Aorta (tissue), 5 donors: ENCODE data around the gene FOCAD. TPM values are rescaled to one million over a fixed set of nuclear protein-coding genes. Genes with fewer than 3 reads are reported as not detected.
"Not testable (repeated sequence)": the region's sequence is repeated elsewhere in the genome, so short reads cannot be mapped to it uniquely, and the experiment has no call there.

Experiments
- ATAC-seq: fragments of 200-7000 bp; cut with Tn5 transposase; one replicate; pipeline ENCODE4 v1.9.1; 2022; ENCODE audit warnings: moderate library complexity; ENCODE audit not compliant: low FRiP score
- DNase-seq, 2 donors: peaks; one replicate each; pipeline ENCODE4 v3.0.0-alpha.2; 2020
- H3K27ac ChIP-seq, 2 donors: one replicate each; pipeline ENCODE4 v1.5.1; 2013; ENCODE audit warnings: low read length in 2 of 2, mild to moderate bottlenecking in 2 of 2, moderate library complexity in 2 of 2, control low read depth in 1 of 2, inconsistent platforms in 1 of 2, low read depth in 1 of 2
- H3K27me3 ChIP-seq, 2 donors: one replicate each; pipeline ENCODE4 v1.6.1; 2013; ENCODE audit warnings: control low read depth in 1 of 2, low read length in 1 of 2, mild to moderate bottlenecking in 1 of 2, moderate library complexity in 1 of 2; ENCODE audit not compliant: insufficient read depth in 2 of 2, control insufficient read depth in 1 of 2
- H3K36me3 ChIP-seq, 2 donors: one replicate each; pipeline ENCODE4 v1.6.1; 2013; ENCODE audit warnings: control low read depth in 1 of 2, low read length in 1 of 2, mild to moderate bottlenecking in 1 of 2; ENCODE audit not compliant: insufficient read depth in 2 of 2, control insufficient read depth in 1 of 2
- H3K4me1 ChIP-seq, 2 donors: one replicate each; pipeline ENCODE4 v1.6.1; 2013; ENCODE audit warnings: low read length in 2 of 2, control low read depth in 1 of 2, mild to moderate bottlenecking in 1 of 2, moderate library complexity in 1 of 2; ENCODE audit not compliant: insufficient read depth in 2 of 2, control insufficient read depth in 1 of 2
- H3K4me3 ChIP-seq, 2 donors: one replicate each; pipeline ENCODE4 v1.5.1; 2013; ENCODE audit warnings: low read length in 2 of 2, control low read depth in 1 of 2, mild to moderate bottlenecking in 1 of 2
- H3K9me3 ChIP-seq: one replicate; pipeline ENCODE4 v1.6.1; 2013; ENCODE audit warnings: mild to moderate bottlenecking, low read length; ENCODE audit not compliant: control insufficient read depth
- WGBS, 2 donors: extraction: QIAGEN DNeasy Blood & Tissue Kit; methylation state at CpG; one replicate each; pipeline ENCODE4 v1.1.7; 2013; 5-methylcytosine and 5-hydroxymethylcytosine counted together
- intact Hi-C, 2 donors: fragments of 100-400 bp; cut with DNase I; formaldehyde crosslinking; loops; one replicate each; pipeline versions ENCODE4 v1.14.2 to v1.15.0; 2022
- polyA plus RNA-seq, 2 donors: library from polyadenylated mRNA; stranded (reverse); fragments of 200-250 nt; gene quantifications; one replicate each; pipeline ENCODE4 v1.2.3, GENCODE V29; 2013
- total RNA-seq, 2 donors: library from RNA; stranded (reverse); fragmentation: NEBNext Ultra II Directional; extraction: Animal tissue kit (Norgen Biotek cat#: 25700); gene quantifications; one replicate each; pipeline ENCODE4 v1.2.1, GENCODE V29; 2021
- donor health status: healthy with polysubstance abuse.
- donor health status: Bipolar disorder and iron deficiency.
- donor health status: DM: no; HTN: no; CAD: no.
- donor health status: DM: no; HTN: no; CAD: no.
- donor health status: DM: yes; HTN: yes; CAD: no.

FOCAD gene
- total and polyA plus RNA-seq, 4 donors: 7.3 to 30.4 (median 17.2) TPM

DNA sequence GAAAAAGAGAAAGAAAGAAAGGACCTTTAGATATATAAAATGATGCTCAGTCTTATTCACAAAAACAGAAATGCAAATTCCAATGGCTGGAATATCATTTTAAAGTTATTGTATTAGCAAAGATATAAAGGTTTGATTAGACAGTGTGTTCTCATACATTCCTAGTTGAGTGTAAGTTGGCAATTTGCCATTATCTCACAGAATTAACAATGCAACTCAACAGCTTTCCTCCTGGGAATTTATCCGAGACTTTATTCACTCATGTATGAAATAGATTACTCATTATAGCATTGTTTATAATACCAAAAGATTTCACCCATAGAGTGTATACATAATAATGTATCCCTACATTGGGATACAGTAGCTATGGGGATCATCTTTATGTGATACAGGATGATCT lies 34.7 kb upstream of the FOCAD start:
- DNase-seq: no peak

DNA sequence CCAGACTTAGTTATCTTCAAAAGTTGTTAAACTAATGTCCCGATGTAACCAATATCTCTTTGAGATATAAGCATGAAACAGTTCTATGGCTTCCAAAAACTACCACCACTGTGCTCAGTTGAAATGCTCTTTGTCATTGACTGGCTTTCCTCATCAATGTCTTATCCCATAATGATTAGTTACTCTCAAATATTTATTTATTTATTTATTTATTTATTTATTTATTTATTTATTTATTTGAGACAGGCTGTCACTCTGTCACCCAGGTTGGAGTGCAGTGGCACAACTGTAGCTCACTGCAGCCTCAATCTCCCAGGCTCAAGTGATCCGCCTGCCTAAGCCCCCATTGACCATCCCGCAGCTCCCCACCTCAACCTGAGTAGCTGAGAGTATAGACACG lies 33.7 kb upstream of the FOCAD start:
- Histone ChIP-seq H3K9me3 (no peaks in the 10 kb centered on the region), H3K4me3 (no peak overlapping the region), H3K4me1 (no peaks in the 10 kb centered on the region), H3K27ac (no peak overlapping the region), H3K36me3 (no peaks in the 10 kb centered on the region), H3K27me3 (no peaks in the 10 kb centered on the region)
- WGBS, 2 donors: 95 to 97% methylated on average over 4 of the region's 4 CpGs
- intact Hi-C loops: no loop called here
- no peak for DNase-seq
- ATAC-seq: no peak

More for the DNA sequence above, 34.7 kb upstream of the FOCAD start:
- H3K4me1 ChIP-seq: no peaks in the 10 kb centered on the region
- no peaks in the 10 kb centered on the region for H3K9me3 ChIP-seq
- no peaks in the 10 kb centered on the region for H3K27me3 ChIP-seq
- intact Hi-C loops: no loop called here
- no peak overlapping the region for H3K4me3 ChIP-seq
- ATAC-seq: no peak
- 59 to 63% methylated on average over 1 of the region's 1 CpG for WGBS, 2 donors
- H3K27ac ChIP-seq: no peak overlapping the region
- no peaks in the 10 kb centered on the region for H3K36me3 ChIP-seq

DNA sequence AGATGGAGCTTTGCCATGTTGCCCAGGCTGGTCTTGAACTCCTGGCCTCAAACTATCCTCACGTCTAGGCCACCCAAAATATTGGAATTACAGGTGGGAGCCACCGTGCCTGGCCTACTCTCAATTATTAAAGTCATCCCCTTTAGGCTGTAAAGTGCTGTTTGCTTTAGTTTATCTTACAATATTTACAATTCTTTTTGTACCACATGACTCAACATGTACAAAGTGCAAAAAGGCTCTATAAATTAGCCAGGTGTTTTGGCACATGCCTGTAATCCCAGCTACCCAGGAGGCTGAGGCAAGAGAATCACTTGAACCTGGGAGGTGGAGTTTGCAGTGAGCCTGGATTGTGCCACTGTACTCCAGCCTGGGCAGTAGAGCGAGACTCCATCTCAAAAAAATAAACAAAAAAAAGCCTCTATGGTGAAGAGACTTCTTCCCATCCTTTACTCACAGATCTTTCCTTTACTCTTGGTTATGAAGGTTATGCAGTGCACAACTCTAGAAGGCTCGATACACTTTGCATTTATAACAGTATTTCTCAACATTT lies 33.2 kb upstream of the FOCAD start:
- Histone ChIP-seq H3K9me3 (no peaks in the 10 kb centered on the region), H3K4me1 (no peaks in the 10 kb centered on the region), H3K27ac (no peak overlapping the region), H3K4me3 (no peak overlapping the region), H3K36me3 (no peaks in the 10 kb centered on the region), H3K27me3 (no peaks in the 10 kb centered on the region)
- ATAC-seq (no peak), DNase-seq (no peak)
- 88 to 92% methylated on average over 4 of the region's 4 CpGs for WGBS, 2 donors
- intact Hi-C loops: no loop called here

DNA sequence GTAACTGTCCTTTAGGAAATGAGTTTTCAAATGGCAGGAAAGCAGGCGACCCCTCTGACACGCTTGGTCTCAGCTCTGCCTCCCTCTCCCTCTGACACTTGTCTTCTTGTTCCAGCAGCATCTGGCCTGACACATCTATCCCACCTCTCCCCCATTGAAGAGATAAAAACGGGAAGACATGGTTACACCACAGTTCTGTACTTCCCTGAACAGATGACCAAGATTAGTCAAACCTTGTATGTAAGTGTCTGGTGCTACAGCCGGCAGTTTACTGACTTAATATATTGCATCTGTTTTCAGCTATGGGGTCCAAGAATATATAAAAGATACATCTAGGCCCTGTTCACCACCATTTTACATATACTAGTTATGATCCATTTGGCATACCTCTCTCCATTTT lies 32.1 kb upstream of the FOCAD start:
- no peaks in the 10 kb centered on the region for H3K4me1 ChIP-seq
- no peaks in the 10 kb centered on the region for H3K27me3 ChIP-seq
- H3K9me3 ChIP-seq: no peaks in the 10 kb centered on the region
- 75 to 79% methylated on average over 4 of the region's 4 CpGs for WGBS, 2 donors
- intact Hi-C loops: no loop called here
- ATAC-seq (no peak), DNase-seq (no peak)
- H3K36me3 ChIP-seq: no peaks in the 10 kb centered on the region
- H3K4me3 ChIP-seq: no peak overlapping the region
- H3K27ac ChIP-seq: no peak overlapping the region

DNA sequence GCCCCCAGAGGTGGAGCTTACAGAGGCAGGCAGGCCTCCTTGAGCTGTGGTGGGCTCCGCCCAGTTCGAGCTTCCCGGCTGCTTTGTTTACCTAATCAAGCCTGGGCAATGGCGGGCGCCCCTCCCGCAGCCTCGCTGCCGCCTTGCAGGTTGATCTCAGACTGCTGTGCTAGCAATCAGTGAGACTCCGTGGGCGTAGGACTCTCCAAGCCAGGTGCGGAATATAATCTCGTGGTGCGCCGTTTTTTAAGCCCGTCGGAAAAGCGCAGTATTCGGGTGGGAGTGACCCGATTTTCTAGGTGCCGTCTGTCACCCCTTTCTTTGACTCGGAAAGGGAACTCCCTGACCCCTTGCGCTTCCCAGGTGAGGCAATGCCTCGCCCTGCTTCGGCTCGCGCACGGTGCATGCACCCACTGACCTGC lies 25.8 kb upstream of the FOCAD start:
- H3K9me3 ChIP-seq, H3K36me3 ChIP-seq, ATAC-seq, H3K4me3 ChIP-seq, H3K27ac ChIP-seq, DNase-seq, H3K4me1 ChIP-seq, H3K27me3 ChIP-seq, intact Hi-C loops: not testable (repeated sequence)
- WGBS, 2 donors: 50 to 51% methylated on average over 17 to 25 of the region's 27 CpGs

DNA sequence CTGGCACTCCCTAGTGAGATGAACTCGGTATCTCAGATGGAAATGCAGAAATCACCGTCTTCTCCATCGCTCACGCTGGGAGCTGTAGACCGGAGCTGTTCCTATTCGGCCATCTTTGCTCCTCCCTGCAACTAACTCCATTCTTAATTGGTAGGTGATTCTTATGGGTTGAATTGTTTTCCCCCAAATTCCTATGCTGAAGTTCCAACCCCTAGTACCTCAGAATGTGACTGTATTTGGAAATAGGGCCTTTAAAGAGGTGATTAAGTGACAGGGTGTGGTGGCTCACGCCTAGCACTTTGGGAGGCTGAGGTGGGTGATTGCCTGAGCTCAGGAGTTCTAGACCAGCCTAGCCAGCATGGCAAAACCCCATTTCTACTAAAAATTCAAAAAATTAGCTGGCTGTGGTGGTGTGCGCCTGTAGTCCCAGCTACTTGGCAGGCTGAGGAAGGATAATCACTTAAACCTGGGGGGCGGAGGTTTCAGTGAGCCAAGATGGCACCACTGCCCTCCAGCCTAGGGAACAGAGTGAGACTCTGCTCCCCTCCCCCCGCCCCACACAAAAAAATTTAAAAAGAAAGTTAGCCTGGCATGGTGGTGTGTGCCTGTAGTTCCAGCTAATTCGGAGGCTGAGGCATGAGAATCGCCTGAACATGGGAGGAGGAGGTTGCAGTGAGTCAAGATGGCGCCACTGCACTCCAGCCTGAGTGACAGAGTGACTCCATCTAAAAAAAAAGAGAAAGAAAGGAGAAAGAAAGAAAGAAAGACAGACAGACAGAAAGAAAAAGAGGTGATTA lies 25.2 kb upstream of the FOCAD start:
- no peaks in the 10 kb centered on the region for H3K9me3 ChIP-seq
- no peaks in the 10 kb centered on the region for H3K4me1 ChIP-seq
- DNase-seq (no peak), ATAC-seq (no peak)
- no peaks in the 10 kb centered on the region for H3K27me3 ChIP-seq
- H3K36me3 ChIP-seq: no peaks in the 10 kb centered on the region
- H3K27ac ChIP-seq: no peak overlapping the region
- WGBS, 2 donors: 75 to 80% methylated on average over 13 of the region's 13 CpGs
- intact Hi-C loops: no loop called here
- H3K4me3 ChIP-seq: no peak overlapping the region

DNA sequence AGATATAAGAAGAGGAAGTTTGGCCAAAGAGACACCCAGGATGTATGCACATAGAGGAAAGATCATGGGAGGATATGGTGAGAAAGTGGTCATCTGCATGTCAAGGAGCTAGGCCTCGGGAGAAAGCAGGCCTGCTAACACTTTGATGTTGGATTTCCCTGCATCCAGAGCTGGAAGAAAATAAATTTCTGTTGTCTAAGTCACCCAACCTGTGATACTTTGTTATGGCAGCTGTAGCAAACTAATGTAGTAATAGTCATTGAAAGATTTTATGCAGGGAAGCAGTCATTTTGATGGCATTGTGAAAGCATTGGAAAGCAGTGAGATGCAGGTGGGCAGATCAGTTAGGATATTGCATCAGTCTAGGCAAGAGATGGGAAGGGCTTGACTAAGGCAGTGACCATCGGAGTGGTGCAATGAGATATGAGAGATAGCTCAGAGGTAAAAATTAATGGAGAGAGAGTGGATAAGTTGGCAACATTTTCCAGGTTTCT lies 24.5 kb upstream of the FOCAD start:
- Histone ChIP-seq H3K27ac (no peak overlapping the region), H3K36me3 (no peaks in the 10 kb centered on the region), H3K27me3 (no peaks in the 10 kb centered on the region), H3K4me1 (no peaks in the 10 kb centered on the region), H3K9me3 (no peaks in the 10 kb centered on the region), H3K4me3 (no peak overlapping the region)
- ATAC-seq: no peak
- WGBS, 2 donors: 85 to 94% methylated on average over 2 of the region's 2 CpGs
- no peak for DNase-seq
- intact Hi-C loops: no loop called here

DNA sequence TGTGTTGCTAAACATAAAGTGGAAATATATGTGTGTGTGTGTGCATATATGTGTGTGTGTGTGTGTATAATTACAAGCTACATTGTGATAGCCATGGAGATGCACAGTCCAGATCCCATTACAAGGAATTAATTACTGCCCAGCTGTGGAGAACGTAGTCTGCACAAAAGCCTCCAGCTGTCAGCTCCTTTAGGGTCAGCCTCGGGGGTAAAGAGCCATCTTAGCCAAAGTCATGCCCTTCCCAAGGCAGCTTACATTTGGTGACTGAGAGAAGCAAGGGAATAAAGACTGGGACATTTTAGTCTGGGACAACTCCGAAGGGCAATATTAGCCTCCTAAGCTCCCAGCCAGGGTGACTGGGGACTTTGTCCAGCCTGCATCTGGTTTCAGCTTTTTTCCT lies 21.9 kb upstream of the FOCAD start:
- DNase-seq: no peak
- intact Hi-C loops: no loop called here
- Histone ChIP-seq H3K4me3 (no peak overlapping the region), H3K9me3 (no peaks in the 10 kb centered on the region), H3K27ac (no peak overlapping the region), H3K4me1 (no peaks in the 10 kb centered on the region), H3K27me3 (no peaks in the 10 kb centered on the region), H3K36me3 (no peaks in the 10 kb centered on the region)
- no peak for ATAC-seq
- WGBS, 2 donors: 57 to 59% methylated on average over 3 of the region's 3 CpGs

DNA sequence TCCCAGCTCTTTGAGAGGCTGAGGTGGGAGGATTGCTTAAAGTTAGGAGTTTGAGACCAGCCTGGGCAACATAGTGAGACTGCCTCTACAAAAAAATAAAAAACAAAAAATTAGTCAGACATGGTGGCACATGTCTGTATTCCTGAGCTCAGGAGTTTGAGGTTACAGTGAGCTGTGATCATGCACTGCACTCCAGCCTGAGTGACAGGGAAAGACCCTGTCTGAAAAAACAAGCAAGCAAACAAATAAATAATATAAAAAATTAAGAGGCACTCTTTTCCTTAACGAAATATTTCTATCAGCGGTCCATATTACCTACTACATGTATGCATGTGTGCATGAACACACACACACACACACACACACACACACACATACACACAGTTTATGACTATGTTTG lies 20.9 kb upstream of the FOCAD start:
- 95 to 96% methylated on average over 2 of the region's 2 CpGs for WGBS, 2 donors
- H3K4me3 ChIP-seq: no peak overlapping the region
- H3K36me3 ChIP-seq: no peaks in the 10 kb centered on the region
- H3K9me3 ChIP-seq: no peaks in the 10 kb centered on the region
- no peaks in the 10 kb centered on the region for H3K4me1 ChIP-seq
- no peak overlapping the region for H3K27ac ChIP-seq
- ATAC-seq (no peak), DNase-seq (no peak)
- intact Hi-C loops: no loop called here
- no peaks in the 10 kb centered on the region for H3K27me3 ChIP-seq
